H1 (cell line): ENCODE results near the gene JPT1.

Experiments
- CEBPB ChIP-seq: IDR thresholded peaks from 2 replicates; pipeline ENCODE4 v1.6.1; 2012; ENCODE audit warnings: low read depth, low read length
- EGR1 ChIP-seq: IDR thresholded peaks from 2 replicates; pipeline ENCODE4 v1.6.1; 2011; ENCODE audit warnings: low read depth, low read length, borderline replicate concordance
- GABPA ChIP-seq: IDR thresholded peaks from 2 replicates; pipeline ENCODE4 v1.6.1; 2011; ENCODE audit warnings: mild to moderate bottlenecking, low read length, moderate library complexity, borderline replicate concordance; ENCODE audit not compliant: insufficient read depth
- HDAC2 ChIP-seq, 2 experiments: fragments of 300-600 bp in 1 of 2; sonication (generic) in 1 of 2; IDR thresholded peaks; 2 replicates each; pipeline ENCODE4 v1.6.1; 2011 to 2012; ENCODE audit warnings: low read depth in 2 of 2, low read length in 2 of 2, mild to moderate bottlenecking in 2 of 2, moderate library complexity in 2 of 2, borderline replicate concordance in 1 of 2, inconsistent platforms in 1 of 2
- KDM5A ChIP-seq: fragments of 200-600 bp; IDR thresholded peaks from 2 replicates; pipeline ENCODE4 v1.7.1; 2012; ENCODE audit warnings: mild to moderate bottlenecking, low read length, inconsistent platforms, mixed read lengths
- POLR2A ChIP-seq, 2 experiments: IDR thresholded peaks; 1 replicate in 1 of 2; 2 replicates in 1 of 2; pipeline ENCODE4 v1.6.1; 2011; ENCODE audit warnings: low read depth in 2 of 2, low read length in 2 of 2, mild to moderate bottlenecking in 2 of 2; ENCODE audit errors: control extremely low read depth in 1 of 2
- RFX5 ChIP-seq: IDR thresholded peaks from 2 replicates; pipeline ENCODE4 v1.6.1; 2011; ENCODE audit warnings: low read depth, low read length, improper control_type of control experiment, borderline replicate concordance
- ZNF274 ChIP-seq: IDR thresholded peaks from 2 replicates; pipeline ENCODE4 v1.7.0; 2012; ENCODE audit warnings: low read length, borderline replicate concordance; ENCODE audit errors: extremely low read depth
- TF ChIP-seq, protein P1 (sequence below): IDR thresholded peaks from 2 replicates; pipeline ENCODE4 v1.6.1; 2011; ENCODE audit warnings: low read depth, mild to moderate bottlenecking, low read length; ENCODE audit not compliant: insufficient read depth
- TF ChIP-seq, protein P2 (sequence below), 3 experiments: IDR thresholded peaks; 1 replicate in 2 of 3; 2 replicates in 1 of 3; pipeline versions ENCODE4 v1.5.1 to v1.6.1; 2011; ENCODE audit warnings: low read length in 3 of 3, mild to moderate bottlenecking in 3 of 3, inconsistent platforms in 2 of 3, low read depth in 1 of 3, moderate library complexity in 1 of 3; ENCODE audit not compliant: insufficient read depth in 1 of 3; ENCODE audit errors: control extremely low read depth in 1 of 3
- TF ChIP-seq, protein P3 (sequence below): IDR thresholded peaks from 2 replicates; pipeline ENCODE4 v1.6.1; 2012; ENCODE audit warnings: low read length, inconsistent platforms

DNA sequence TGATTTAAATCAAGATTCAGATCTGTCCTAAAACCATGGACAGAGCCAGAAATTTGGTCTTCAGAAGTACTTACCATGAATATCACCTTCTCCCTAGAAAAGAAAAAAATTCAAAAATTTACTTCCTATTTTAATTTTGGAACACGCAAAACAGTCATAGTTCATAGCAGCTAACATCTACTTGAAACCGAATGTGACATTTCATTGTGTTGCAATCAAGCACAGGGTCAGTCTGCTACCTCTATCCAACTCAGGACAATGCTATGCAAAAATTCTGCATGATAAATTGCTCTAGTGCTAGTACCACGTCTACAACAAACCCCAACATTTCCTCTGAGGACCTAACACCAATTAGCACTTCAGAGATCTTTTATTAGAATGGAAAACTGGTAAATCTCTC, 7.7 kb downstream of the JPT1 start:
- TF ChIP-seq, protein P1, sequence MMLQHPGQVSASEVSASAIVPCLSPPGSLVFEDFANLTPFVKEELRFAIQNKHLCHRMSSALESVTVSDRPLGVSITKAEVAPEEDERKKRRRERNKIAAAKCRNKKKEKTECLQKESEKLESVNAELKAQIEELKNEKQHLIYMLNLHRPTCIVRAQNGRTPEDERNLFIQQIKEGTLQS: no peak
- TF ChIP-seq ZNF274 (no peak), POLR2A (IDR thresholded peaks at IDR 0.05; ENCODE audit: control extremely low read depth in 1 of 2, low read depth in 2 of 2, low read length in 2 of 2) (no peak), HDAC2 (IDR thresholded peaks at IDR 0.05; ENCODE audit: borderline replicate concordance in 1 of 2, low read depth in 2 of 2, low read length in 2 of 2) (no peak), EGR1 (no peak), RFX5 (no peak), CEBPB (no peak), KDM5A (no peak), GABPA (no peak)
- TF ChIP-seq, protein P2, sequence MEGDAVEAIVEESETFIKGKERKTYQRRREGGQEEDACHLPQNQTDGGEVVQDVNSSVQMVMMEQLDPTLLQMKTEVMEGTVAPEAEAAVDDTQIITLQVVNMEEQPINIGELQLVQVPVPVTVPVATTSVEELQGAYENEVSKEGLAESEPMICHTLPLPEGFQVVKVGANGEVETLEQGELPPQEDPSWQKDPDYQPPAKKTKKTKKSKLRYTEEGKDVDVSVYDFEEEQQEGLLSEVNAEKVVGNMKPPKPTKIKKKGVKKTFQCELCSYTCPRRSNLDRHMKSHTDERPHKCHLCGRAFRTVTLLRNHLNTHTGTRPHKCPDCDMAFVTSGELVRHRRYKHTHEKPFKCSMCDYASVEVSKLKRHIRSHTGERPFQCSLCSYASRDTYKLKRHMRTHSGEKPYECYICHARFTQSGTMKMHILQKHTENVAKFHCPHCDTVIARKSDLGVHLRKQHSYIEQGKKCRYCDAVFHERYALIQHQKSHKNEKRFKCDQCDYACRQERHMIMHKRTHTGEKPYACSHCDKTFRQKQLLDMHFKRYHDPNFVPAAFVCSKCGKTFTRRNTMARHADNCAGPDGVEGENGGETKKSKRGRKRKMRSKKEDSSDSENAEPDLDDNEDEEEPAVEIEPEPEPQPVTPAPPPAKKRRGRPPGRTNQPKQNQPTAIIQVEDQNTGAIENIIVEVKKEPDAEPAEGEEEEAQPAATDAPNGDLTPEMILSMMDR (IDR thresholded peaks at IDR 0.05; ENCODE audit: control extremely low read depth in 1 of 3, insufficient read depth in 1 of 3, low read depth in 1 of 3, low read length in 3 of 3): no peak
- TF ChIP-seq, protein P3, sequence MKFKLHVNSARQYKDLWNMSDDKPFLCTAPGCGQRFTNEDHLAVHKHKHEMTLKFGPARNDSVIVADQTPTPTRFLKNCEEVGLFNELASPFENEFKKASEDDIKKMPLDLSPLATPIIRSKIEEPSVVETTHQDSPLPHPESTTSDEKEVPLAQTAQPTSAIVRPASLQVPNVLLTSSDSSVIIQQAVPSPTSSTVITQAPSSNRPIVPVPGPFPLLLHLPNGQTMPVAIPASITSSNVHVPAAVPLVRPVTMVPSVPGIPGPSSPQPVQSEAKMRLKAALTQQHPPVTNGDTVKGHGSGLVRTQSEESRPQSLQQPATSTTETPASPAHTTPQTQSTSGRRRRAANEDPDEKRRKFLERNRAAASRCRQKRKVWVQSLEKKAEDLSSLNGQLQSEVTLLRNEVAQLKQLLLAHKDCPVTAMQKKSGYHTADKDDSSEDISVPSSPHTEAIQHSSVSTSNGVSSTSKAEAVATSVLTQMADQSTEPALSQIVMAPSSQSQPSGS: no peak
